GM21423 (cell line): ENCODE results near the gene PLK1.
A peak's percentile ranks its signal among the peaks of the same experiment; 100 is the strongest.
"Not testable (repeated sequence)": the region's sequence is repeated elsewhere in the genome, so short reads cannot be mapped to it uniquely, and the experiment has no call there.

Experiments
- ATAC-seq: cut with Tn5 transposase; IDR thresholded peaks from one replicate; pipeline ENCODE4 v1.9.1; 2021; ENCODE audit warnings: mild to moderate bottlenecking, moderate library complexity; ENCODE audit not compliant: unreplicated experiment

Gene PLK1

DNA sequence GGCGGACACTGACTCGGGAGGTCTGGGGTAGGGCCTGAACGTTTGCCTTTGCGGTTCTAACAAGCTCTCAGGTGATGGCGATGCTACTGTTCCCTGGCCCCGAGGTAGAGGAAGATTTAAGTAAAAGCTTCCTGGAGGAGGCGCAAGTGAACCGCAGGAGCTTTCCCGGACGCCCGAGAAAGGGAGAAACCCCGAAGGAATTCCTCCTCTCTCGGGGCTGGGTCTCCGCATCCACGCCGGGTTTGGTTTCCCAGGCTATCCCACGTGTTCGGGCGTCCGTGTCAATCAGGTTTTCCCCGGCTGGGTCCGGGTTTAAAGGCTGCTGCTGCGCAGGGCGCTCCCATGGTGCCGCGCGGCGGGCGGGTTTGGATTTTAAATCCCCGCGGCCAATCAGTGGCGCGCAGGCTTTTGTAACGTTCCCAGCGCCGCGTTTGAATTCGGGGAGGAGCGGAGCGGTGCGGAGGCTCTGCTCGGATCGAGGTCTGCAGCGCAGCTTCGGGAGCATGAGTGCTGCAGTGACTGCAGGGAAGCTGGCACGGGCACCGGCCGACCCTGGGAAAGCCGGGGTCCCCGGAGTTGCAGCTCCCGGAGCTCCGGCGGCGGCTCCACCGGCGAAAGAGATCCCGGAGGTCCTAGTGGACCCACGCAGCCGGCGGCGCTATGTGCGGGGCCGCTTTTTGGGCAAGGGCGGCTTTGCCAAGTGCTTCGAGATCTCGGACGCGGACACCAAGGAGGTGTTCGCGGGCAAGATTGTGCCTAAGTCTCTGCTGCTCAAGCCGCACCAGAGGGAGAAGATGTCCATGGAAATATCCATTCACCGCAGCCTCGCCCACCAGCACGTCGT is at the start of gene PLK1:
PLK1 (plus strand) TSS at position 460 of the 844 bp plus-strand sequence; CDS start at position 504, 44 bp downstream.
- ATAC-seq, result peak; percentile 83

- ATAC-seq, result no peak
These were observed 49.2 kb upstream of the PLK1 start for GRCh38 chr16:23629516-23629915.

- ATAC-seq, result not testable (repeated sequence)
These were observed 46.8 kb upstream of the PLK1 start for GRCh38 chr16:23631874-23632273.

GRCh38 chr16:23634461-23635036 is 44.1 kb upstream of the PLK1 start:
- no peak for ATAC-seq

DNA sequence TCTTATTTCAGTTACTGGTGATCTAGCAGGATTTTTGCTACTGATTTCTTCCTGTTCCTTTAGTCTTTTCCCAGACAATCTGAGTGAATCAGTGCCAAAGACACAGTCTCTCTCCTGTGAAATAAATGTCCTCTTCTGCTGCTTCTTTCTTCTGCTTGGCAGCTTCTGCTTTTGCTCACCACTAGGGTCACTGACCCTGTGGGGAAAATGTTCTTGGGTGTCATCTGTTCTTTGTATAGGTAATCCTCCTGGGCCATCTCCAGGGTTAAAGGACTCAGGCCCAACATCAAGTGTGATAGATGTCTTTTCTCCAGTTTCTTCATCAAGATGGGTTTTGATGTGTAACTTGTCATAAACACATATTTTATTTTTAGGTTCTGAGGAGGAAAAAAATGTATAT is 42.7 kb upstream of the PLK1 start:
- ATAC-seq, result no peak

- no peak for ATAC-seq
These were observed 38.1 kb upstream of the PLK1 start for GRCh38 chr16:23640615-23640930.

- peak; percentile 95 for ATAC-seq
These were observed 37.5 kb upstream of the PLK1 start, which contains the start of the genes DCTN5 and PALB2 for GRCh38 chr16:23640931-23641765. Gene DCTN5 (plus strand): TSS chr16:23641466. CDS start chr16:23641543, 77 bp downstream. Gene PALB2 (minus strand): TSS chr16:23641310. CDS start chr16:23641157, 153 bp downstream.

DNA sequence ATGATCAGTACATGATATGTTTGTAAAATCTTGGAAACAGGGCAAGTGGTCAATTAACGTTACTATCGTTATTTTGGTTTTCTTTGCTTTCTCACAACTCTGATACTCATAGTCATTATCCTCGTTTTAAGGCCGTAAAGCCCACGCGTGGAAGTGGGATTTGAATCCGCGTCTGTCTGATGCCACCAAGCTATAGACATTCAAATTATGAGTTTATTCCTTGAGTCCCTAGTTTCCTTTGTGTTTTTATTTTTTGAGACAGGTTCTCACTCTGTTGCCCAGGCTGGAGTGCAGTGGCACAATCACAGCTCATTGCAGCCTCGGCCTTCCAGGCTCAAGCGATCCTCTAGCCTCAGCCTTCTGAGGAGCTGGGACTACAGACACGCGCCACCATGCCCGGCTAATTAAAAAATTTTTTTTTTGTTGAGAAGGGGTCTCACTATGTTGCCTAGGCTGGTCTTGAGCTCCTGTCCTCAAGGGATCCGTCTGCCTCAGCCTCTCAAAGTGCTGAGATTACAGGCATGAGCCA is 36.4 kb upstream of the PLK1 start:
- ATAC-seq, result no peak

DNA sequence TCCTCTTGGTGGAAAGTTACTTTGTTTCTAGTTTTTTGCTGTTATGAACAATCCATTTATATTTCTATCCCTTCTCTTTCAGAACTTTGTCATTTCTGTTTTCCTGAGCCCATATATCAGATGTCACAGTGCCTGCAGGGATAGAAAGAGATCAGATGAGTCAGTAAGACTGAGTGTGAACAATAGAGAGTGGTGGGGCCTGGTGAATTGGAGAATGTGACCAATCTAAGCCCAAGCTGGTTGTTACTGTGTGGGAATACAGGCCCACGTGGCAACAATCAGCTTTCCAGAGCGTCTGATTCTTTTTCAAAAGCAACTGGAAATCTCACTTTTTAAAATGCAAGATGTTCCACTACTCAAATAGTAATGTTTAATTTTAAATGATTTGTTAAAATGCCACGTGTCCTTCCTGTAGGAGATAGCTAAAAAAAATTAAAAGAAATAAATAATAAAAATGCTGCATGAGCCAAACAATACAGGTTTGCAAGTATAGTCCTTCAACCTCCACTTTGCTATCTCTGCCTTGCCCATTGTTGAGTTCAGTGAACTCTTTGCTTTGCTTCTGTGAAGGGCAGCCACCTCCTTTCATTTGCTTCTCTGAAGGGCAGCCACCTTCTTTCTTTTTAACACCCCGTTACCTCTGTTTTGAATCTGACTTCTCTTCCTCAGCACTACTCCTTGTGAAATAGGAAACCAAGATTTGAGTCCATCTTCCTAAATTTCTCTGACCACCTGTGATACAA is 27.8 kb upstream of the PLK1 start:
- ATAC-seq, result no peak

GRCh38 chr16:23651943-23652468 is 26.7 kb upstream of the PLK1 start:
- no peak for ATAC-seq

- ATAC-seq, result no peak
These were observed 14.8 kb upstream of the PLK1 start for GRCh38 chr16:23663918-23664317.

DNA sequence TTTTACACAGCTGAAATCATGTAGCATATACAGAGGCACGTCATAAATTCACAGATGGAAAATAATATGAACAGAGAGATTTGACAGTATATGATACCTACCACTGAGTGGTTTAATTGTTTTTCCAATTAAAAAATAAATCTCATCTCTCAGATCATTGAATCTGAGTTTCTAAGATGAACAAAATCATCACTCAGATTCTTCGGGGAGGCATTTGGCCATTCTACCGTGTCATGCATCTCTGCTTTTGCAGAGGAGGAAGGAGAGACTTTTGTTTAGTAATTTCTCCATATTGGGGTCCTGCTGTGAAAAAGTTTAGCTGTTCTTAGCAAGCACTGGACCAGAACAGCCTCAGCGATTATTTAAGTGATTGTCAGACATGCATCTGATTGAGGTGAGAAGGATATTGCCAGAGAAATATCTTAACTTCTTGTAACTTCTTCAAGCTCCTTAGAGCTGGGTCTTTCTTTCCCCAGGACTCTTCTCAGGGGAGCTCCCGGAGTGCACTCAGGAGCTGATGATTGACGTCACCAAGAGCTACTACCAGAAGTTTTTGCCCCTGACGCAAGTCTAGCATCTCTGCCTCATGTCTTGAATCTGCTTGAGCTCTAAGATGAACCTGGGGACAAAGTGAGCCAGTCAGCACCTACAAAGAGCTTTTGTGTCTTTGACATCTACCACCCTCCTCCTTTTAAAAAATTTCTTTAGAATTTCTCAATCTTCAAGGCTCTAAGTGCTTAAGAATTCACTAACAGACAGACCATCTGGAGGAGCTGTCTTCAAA is 11.9 kb upstream of the PLK1 start:
- no peak for ATAC-seq

DNA sequence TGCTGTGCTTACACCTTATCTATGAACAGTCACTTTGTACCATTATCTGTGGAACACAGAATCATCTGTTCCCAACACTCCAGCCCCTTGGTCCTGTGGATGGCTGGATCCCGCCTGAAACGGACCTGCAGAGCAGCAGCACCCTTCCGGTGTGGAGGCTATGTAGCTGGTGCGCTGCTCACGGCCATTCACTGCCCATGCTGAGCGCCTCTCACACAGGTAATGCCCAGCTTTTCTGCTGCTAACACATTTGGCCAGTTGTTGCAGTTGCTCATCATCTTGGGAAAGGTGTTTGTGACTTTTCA is 11.4 kb upstream of the PLK1 start:
- ATAC-seq, result no peak

GRCh38 chr16:23668225-23668624 is 10.5 kb upstream of the PLK1 start:
- ATAC-seq, result no peak

DNA sequence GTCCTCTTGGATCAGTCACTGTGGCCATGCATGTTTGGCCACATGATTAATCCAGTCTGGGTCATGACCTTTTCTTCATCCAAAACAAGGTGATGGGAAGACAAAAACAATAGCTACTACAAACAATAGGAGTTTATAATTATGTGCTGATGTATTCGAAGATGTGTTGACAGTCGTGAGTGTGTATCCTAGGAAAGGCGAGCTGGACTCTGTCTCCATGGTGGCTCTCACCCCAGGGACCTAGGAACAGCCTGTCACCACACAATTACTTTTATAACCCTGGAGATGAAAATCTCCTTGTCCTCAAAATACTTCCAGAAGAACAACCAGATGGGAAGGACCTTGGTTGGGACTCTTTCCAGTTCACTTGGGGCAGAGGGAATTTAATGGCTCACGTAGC is 9.8 kb upstream of the PLK1 start:
- no peak for ATAC-seq

GRCh38 chr16:23670137-23670776 is 8.4 kb upstream of the PLK1 start:
- peak; percentile 95 for ATAC-seq

GRCh38 chr16:23673971-23674614 is 4.6 kb upstream of the PLK1 start:
- ATAC-seq, result no peak

DNA sequence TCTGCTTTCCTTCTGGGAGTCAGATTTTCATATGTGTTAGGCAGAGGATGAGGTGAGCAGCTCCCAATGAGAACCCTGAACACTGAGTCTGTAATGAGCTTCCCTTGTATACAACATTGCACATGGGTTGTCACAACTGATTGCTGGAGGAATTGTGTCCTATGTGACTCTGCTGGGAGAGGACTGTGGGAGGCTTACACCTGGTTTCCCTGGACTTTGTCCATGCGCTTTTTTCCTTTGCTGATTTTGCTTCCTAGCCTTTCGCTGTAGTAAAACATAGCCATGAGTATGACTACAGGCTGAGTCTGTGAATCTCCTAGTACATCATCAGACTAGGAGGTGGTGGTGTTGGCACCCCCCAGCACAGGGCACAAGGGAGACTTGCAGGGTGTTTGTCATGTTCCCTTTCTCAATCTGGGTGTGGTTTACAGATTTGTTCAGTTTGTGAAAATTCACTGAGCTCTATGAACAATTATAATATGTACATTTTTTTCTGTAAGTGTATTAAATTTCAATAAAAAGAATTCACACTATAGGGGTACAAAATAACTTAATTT is 1.7 kb upstream of the PLK1 start:
- no peak for ATAC-seq
